HFF-Myc (cell line): ENCODE results near the gene TFB2M.

Experiments
- DNase-seq: peaks from one replicate; pipeline ENCODE4 v3.0.0-alpha.2; 2011; ENCODE audit warnings: low read depth; ENCODE audit errors: extremely low read depth
- H3K4me3 ChIP-seq: replicated peaks from 2 replicates; pipeline ENCODE4 v1.5.1; 2011; ENCODE audit warnings: low read depth, mild to moderate bottlenecking, control low read depth, low read length
- TF ChIP-seq, protein P1 (sequence below): IDR thresholded peaks from 2 replicates; pipeline ENCODE4 v1.5.1; 2012; ENCODE audit warnings: mild to moderate bottlenecking, low read depth, low read length, control low read depth; ENCODE audit errors: missing control alignments

TFB2M gene

DNA sequence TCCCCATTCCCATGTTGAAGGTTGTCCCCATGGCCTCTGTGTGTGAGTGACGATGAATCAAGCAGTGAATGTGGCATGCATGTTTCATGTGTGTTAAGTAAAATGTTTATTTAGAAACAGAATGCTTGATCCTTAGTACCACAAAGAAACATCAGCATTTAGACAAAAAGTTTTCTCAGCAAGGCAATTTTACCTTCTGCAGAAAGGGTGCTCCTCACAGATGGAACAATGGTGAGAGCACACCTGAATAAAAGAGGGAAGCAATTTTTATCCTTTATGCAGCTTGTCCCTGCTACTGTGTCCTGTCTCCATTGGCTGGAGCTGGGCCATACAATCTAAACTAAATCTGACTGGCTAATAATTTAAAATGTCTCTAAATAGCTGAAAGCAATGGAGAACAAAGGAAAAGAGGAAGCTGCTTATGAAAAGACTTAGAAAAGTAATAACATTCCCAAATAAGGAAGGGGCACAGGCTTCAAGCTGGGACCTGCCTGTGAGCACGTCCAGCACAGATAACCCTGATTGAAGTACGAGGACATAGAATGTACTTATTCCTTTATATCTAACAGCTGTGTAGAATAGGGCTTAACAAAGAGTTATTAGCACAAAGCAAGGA lies 50.6 kb downstream of the TFB2M start:
- no peak overlapping the region for H3K4me3 ChIP-seq
- no peak for DNase-seq
- TF ChIP-seq, protein P1, sequence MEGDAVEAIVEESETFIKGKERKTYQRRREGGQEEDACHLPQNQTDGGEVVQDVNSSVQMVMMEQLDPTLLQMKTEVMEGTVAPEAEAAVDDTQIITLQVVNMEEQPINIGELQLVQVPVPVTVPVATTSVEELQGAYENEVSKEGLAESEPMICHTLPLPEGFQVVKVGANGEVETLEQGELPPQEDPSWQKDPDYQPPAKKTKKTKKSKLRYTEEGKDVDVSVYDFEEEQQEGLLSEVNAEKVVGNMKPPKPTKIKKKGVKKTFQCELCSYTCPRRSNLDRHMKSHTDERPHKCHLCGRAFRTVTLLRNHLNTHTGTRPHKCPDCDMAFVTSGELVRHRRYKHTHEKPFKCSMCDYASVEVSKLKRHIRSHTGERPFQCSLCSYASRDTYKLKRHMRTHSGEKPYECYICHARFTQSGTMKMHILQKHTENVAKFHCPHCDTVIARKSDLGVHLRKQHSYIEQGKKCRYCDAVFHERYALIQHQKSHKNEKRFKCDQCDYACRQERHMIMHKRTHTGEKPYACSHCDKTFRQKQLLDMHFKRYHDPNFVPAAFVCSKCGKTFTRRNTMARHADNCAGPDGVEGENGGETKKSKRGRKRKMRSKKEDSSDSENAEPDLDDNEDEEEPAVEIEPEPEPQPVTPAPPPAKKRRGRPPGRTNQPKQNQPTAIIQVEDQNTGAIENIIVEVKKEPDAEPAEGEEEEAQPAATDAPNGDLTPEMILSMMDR: no peak

DNA sequence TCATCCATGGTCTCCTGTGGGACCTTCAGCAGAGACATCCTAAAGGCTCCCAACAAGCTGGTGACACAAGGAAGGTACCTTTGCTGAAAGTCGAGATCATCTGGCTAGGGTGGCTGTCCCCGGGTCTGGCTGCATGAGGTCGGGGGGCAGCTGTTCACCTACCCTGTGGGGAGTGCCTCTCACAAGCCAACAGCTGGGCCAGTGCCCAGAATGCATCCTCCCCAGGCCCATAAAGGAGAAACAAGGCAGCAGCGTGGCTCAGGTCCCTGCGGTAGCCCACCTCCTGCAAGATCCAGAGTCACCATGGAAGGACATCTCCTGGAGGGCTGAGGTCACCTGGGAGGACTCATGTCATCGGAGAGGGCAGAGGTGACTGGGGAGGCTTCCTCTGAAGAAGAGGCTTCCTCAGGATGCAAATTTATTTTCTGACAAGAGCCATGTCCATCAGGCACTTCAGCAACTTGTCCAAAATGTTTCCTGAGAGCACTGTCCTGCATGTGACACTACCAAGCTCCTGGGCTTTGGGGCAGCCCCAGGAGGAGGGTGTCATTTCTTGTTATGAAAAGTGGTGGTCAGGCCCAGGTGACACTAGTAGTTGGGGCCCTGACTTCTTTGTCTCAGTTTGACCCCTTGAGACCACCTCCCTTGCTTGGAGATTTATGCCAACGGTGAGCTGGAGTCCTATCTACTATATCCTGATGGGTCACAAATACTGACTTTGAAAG lies 52.3 kb downstream of the TFB2M start:
- DNase-seq: no peak
- H3K4me3 ChIP-seq: no peak overlapping the region
- TF ChIP-seq, protein P1: no peak

DNA sequence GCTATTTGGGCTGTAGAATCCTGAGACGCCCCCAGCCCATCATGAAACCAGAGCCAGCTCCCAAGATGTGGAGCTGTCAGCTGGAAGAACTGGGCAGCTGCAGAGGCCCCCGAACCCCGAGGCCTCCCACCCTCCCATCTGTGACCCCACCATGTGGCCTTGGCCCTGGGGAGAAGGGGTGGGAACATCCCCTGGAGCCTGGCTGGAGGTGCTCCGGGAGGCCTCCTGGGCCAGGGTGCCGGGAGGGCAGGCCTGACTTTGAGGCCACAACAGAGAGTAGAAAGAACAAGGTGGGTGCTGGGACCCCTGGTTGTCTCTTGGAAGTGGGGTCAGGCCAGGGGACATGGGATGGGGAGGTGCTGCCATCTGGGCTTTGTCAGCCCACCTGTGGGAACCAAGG lies 53.0 kb downstream of the TFB2M start:
- TF ChIP-seq, protein P1: no peak
- DNase-seq: no peak
- no peak overlapping the region for H3K4me3 ChIP-seq

DNA sequence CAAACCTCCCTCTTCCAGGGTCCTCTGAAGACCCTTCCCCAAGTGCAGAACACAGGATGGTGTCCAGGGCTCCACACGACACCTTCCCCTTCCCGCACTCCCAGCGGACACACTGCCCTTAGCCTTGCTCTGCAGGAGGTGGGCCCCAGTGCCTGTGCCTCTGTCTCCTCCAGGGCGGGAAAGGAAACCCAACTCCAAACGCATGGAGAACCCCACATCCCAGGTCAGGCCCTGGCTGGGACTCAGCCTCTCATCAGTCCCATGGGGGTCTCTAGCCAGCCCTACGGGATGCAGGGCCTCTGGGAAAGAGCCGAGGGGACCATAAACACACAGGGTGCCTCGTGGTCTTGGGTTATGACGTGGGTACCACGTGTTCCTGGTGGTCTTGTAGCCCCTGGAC lies 53.4 kb downstream of the TFB2M start:
- no peak overlapping the region for H3K4me3 ChIP-seq
- DNase-seq: no peak
- TF ChIP-seq, protein P1: no peak

DNA sequence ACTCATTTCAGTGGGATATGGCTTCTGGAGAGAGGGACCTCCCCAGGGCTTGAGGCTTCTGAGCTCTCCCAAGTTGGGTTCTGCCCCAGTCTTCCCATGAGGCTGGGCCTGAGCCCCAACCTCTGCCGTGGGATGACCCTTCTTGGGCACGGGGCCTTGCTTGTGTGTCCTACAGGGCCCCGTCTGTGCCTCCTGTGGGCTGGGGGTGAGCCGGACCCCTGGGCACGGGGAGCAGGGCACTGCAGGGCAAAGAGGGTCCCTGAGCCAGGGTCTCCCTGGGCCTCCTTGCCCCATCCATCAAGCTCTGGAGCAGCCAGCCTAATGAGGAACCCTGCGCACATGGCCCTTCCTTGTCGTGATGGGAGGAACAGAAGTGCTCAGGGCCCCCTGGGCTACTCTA lies 53.8 kb downstream of the TFB2M start:
- TF ChIP-seq, protein P1: no peak
- no peak overlapping the region for H3K4me3 ChIP-seq
- no peak for DNase-seq

DNA sequence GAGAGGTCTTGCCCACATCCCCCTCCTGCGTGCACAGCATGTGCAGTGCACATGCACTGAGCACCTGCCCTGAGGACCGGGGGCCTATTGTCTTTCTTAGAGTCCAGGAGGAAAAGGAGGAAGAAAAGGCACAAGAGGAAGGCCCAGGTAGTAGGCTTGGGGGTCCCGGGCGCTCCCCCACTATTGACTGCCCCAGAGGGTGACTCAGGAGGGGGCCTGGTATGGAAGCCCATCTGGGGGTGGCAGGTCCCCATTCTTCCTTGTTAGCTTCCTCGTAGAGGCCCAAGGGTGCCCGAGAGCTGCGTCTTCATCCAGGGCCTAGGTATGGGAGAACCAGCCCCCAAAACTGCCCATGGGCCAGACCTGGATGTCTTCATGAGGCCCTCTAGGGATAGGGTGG lies 54.9 kb downstream of the TFB2M start:
- TF ChIP-seq, protein P1: no peak
- no peak for DNase-seq
- no peak overlapping the region for H3K4me3 ChIP-seq
